Measurements from ENCODE around the gene DAG1.
A peak's percentile ranks its signal among the peaks of the same experiment; 100 is the strongest.

DAG1 gene

DNA sequence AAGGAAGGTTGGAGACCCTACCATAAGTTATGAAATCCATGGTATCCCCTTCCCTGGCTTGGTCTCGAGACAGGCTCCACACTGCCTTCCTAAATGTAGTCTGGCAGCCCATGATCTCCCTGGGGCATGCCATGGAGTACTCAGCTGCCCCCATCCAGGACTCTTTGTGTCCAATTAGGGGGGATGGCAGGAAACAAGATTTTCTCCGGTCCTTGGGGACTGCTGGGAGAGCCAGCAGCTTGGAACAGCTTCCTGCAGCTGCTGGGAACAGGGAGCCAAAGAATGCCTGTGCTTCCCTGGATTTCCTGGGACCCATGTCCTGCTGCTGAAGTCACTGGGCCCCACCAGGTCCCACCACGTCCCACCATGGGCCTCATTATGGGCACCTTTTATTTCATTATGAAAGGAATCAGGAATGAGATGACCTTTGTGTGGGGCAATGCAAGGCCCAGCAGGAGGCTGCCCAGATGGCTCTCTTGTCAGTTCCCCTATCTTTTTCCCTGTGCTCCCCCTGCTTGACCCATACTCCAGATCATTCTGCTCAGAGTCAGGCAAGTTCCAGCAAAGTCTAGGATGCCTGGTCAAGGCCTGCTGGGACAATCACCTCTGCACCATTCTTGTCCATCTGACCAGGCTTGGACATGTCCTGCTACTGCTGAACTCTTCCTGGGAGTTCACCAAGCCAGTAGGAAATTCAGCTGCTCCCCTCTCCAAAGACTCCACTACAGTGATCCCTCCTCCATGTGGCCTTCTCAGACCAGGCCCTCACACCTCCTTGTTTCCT lies 15.0 kb upstream of the DAG1 start:
- no peak overlapping the region for H3K27ac ChIP-seq (ENCODE audit: insufficient read depth, low read length, poor library complexity, severe bottlenecking)
- H3K4me3 ChIP-seq (ENCODE audit: insufficient read depth, low read depth, low read length, poor library complexity, severe bottlenecking), result no peak overlapping the region
- DNase-seq, result no peak

DNA sequence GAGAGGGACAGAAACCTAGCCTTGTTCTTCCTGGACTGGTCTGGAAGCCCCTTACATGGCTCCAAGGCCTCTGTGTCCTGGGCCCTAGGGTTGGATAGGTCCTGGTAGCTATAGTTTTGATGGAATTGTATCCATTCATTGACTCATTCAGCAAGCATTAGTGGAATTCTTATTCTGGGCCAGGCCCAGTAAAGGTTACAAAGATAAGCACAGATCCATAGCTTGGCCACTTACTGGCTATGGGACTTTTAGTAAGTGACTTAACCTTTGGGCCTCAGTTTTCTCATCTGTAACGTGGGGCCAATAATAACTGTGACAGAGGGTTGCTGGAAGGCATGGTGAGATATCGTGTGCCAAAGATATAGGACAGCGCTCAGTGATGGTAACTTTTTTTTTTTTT lies 13.6 kb upstream of the DAG1 start:
- no peaks in the 10 kb centered on the region for H3K4me1 ChIP-seq (ENCODE audit: control insufficient read depth, insufficient read depth, low read length, poor library complexity, severe bottlenecking)
- no peaks in the 10 kb centered on the region for H3K27me3 ChIP-seq (replicated peaks; ENCODE audit: control insufficient read depth, insufficient read depth, low read length, poor library complexity, severe bottlenecking)
- H3K4me3 ChIP-seq (ENCODE audit: insufficient read depth, low read depth, low read length, poor library complexity, severe bottlenecking), result no peak overlapping the region
- DNase-seq, result no peak
- H3K27ac ChIP-seq (ENCODE audit: insufficient read depth, low read length, poor library complexity, severe bottlenecking), result no peak overlapping the region
- H3K9me3 ChIP-seq (ENCODE audit: control insufficient read depth, low read length), result no peaks in the 10 kb centered on the region
- H3K36me3 ChIP-seq (ENCODE audit: control insufficient read depth, insufficient read depth, low read length), result no peaks in the 10 kb centered on the region

More for the DNA sequence above, 15.0 kb upstream of the DAG1 start:
- H3K36me3 ChIP-seq (ENCODE audit: control insufficient read depth, insufficient read depth, low read length), result no peaks in the 10 kb centered on the region
- no peaks in the 10 kb centered on the region for H3K4me1 ChIP-seq (ENCODE audit: control insufficient read depth, insufficient read depth, low read length, poor library complexity, severe bottlenecking)
- H3K9me3 ChIP-seq (ENCODE audit: control insufficient read depth, low read length), result no peaks in the 10 kb centered on the region
- no peaks in the 10 kb centered on the region for H3K27me3 ChIP-seq (replicated peaks; ENCODE audit: control insufficient read depth, insufficient read depth, low read length, poor library complexity, severe bottlenecking)

DNA sequence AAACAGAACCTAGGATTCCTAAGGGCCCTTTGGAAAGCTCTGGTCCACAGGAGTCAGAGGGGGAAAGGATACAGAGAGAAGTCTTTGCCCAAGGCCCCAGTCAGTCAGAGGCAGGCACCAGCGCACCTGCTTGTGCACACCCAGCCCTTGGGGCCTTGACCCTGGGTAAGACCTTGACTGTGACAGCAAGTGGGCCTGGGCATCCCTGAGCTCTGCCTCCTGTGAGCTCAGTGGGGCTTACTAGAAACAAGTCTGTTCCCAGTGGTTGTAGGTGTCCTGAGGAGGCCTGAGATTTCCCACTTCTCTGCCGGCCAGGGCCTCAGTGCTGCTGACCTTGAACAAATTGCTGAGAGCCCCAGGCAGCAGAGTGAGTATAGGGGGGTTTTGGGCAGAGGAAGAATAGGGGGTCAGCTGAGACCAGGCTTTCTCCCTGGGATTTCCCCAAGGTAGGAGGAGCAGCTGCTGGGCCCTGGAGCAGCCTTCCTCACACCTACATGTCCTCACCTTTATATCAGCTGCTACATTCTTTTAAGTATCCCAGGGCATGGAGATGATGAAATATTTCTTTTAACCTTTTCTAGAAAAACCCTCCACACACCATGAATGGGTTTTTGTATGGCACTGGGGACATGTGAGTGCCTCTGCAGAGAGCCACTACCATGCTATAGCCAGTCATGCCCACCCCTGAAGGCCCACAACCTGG lies 9.7 kb upstream of the DAG1 start:
- H3K4me3 ChIP-seq (ENCODE audit: insufficient read depth, low read depth, low read length, poor library complexity, severe bottlenecking), result no peak overlapping the region
- DNase-seq, result no peak
- H3K4me1 ChIP-seq (ENCODE audit: control insufficient read depth, insufficient read depth, low read length, poor library complexity, severe bottlenecking), result no peaks in the 10 kb centered on the region
- H3K27ac ChIP-seq (ENCODE audit: insufficient read depth, low read length, poor library complexity, severe bottlenecking), result no peak overlapping the region
- H3K36me3 ChIP-seq (ENCODE audit: control insufficient read depth, insufficient read depth, low read length), result no peaks in the 10 kb centered on the region
- no peaks in the 10 kb centered on the region for H3K27me3 ChIP-seq (replicated peaks; ENCODE audit: control insufficient read depth, insufficient read depth, low read length, poor library complexity, severe bottlenecking)
- no peaks in the 10 kb centered on the region for H3K9me3 ChIP-seq (ENCODE audit: control insufficient read depth, low read length)

DNA sequence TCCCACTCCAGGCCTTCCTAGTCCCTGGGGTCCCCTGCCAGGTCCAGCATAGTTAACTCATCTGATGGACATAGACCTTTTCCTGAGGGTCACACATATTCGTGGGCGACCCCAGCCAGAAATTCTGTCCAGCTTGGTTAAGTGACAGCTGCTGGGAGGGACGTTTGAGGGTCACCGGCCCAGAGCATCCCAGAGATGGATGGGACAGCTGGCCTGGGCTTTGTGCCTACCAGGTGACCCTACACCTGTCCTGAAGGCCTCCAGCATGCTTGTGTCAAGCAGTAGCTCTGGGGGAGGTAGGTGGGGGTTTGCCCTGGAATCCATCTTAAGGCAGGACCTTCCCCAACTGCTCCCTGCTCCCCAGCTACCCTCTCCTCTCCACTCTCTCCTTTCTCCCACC lies 9.1 kb upstream of the DAG1 start:
- no peaks in the 10 kb centered on the region for H3K36me3 ChIP-seq (ENCODE audit: control insufficient read depth, insufficient read depth, low read length)
- no peak for DNase-seq
- no peaks in the 10 kb centered on the region for H3K27me3 ChIP-seq (replicated peaks; ENCODE audit: control insufficient read depth, insufficient read depth, low read length, poor library complexity, severe bottlenecking)
- H3K4me1 ChIP-seq (ENCODE audit: control insufficient read depth, insufficient read depth, low read length, poor library complexity, severe bottlenecking), result no peaks in the 10 kb centered on the region
- H3K4me3 ChIP-seq (ENCODE audit: insufficient read depth, low read depth, low read length, poor library complexity, severe bottlenecking), result no peak overlapping the region
- H3K27ac ChIP-seq (ENCODE audit: insufficient read depth, low read length, poor library complexity, severe bottlenecking), result no peak overlapping the region
- no peaks in the 10 kb centered on the region for H3K9me3 ChIP-seq (ENCODE audit: control insufficient read depth, low read length)

DNA sequence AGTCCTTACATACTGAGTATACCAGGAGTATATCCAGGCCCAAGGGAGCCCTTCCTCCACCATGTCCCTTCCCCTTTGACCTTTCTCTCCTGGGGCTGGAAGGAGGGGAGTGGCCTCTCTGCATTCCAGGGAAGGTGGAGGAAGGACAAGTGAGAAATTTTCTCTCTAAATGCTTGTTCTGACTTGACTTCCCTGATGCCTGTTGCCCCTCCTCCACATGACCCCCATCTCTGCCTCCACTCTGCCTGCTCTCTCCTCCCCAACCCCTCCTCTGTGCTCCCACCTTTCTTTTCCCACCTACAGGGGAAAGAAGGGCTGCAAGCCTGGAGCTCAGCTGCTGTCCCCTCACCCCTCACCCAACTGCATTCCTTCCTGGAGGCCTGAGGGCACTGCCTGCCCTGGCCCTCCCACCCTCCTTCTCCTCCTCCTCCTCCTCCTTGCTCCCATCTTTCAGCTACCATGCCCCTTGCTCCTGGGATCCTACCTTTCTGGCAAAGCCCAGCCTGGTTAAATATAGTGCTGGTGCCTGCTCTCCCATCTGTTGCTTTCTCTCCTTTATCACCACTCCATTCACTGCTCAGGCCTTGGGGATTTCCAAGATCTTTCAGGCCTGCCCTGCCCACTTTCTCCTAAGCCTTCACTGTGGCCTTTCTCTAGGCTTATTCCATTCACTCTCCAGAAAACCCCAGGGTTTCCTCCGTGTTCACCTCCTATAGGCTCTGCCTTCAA lies 8.5 kb upstream of the DAG1 start:
- no peak overlapping the region for H3K27ac ChIP-seq (ENCODE audit: insufficient read depth, low read length, poor library complexity, severe bottlenecking)
- no peaks in the 10 kb centered on the region for H3K27me3 ChIP-seq (replicated peaks; ENCODE audit: control insufficient read depth, insufficient read depth, low read length, poor library complexity, severe bottlenecking)
- no peaks in the 10 kb centered on the region for H3K36me3 ChIP-seq (ENCODE audit: control insufficient read depth, insufficient read depth, low read length)
- H3K4me1 ChIP-seq (ENCODE audit: control insufficient read depth, insufficient read depth, low read length, poor library complexity, severe bottlenecking), result no peaks in the 10 kb centered on the region
- H3K4me3 ChIP-seq (ENCODE audit: insufficient read depth, low read depth, low read length, poor library complexity, severe bottlenecking), result no peak overlapping the region
- no peak for DNase-seq
- no peaks in the 10 kb centered on the region for H3K9me3 ChIP-seq (ENCODE audit: control insufficient read depth, low read length)

DNA sequence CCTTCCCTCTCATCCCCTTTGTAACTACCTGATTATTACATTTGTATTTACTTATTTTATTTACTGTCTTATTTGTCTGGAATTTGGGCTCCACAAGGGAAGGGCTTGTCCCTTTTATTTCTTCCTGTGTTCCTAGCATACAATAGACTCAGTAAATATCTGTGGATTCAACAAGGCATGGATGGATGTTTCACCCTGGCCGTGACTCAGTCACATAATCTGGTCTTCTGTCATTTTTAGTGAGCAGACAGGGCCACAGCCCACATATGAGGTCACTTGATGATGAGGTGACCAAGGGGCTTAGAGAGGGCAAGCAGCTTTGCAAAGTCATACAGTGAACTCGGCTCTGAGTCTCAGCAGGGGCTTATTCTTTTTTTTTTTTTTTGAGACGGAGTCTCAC lies 7.8 kb upstream of the DAG1 start:
- Histone ChIP-seq H3K36me3 (ENCODE audit: control insufficient read depth, insufficient read depth, low read length) (no peaks in the 10 kb centered on the region), H3K9me3 (ENCODE audit: control insufficient read depth, low read length) (no peaks in the 10 kb centered on the region), H3K27me3 (replicated peaks; ENCODE audit: control insufficient read depth, insufficient read depth, low read length, poor library complexity, severe bottlenecking) (no peaks in the 10 kb centered on the region), H3K27ac (ENCODE audit: insufficient read depth, low read length, poor library complexity, severe bottlenecking) (no peak overlapping the region), H3K4me3 (ENCODE audit: insufficient read depth, low read depth, low read length, poor library complexity, severe bottlenecking) (no peak overlapping the region), H3K4me1 (ENCODE audit: control insufficient read depth, insufficient read depth, low read length, poor library complexity, severe bottlenecking) (no peaks in the 10 kb centered on the region)
- DNase-seq, result no peak

DNA sequence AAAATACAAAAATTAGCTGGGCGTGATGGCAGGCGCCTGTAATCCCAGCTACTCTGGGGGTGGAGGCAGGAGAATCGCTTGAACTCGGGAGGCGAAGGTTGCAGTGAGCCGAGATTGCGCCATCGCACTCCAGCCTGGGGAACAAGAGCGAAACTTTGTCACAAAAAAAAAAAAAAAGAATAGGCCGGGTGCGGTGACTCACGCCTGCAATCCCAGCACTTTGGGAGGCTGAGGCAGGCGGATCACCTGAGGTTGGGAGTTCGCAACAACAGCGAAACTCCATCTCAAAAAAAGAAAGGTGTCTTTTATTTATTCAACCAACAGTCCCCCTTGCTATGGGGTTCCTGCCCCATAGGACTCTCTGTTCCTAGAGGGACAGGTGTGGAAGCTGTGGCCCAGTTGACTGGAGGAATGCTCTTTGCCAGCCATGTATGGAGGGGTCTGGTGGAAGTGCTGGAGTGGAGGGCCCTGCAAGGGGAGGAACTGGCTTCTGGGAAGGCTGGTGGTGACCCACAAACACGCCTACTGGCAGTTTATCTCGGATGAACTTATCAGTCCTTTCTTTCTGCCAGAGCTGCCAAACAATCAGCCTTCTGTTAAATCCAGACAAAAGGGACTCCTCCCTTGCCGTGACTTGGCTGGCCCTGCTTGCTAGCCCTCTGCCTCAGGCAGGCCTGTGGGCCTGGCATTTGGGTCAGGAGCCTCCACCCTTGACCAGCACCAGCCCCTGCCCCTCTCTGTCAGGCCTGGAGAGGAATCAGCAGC lies 4.6 kb upstream of the DAG1 start:
- Histone ChIP-seq H3K4me1 (ENCODE audit: control insufficient read depth, insufficient read depth, low read length, poor library complexity, severe bottlenecking) (peaks cover 6% of the 10 kb centered on the region), H3K27me3 (replicated peaks; ENCODE audit: control insufficient read depth, insufficient read depth, low read length, poor library complexity, severe bottlenecking) (no peaks in the 10 kb centered on the region), H3K36me3 (ENCODE audit: control insufficient read depth, insufficient read depth, low read length) (no peaks in the 10 kb centered on the region), H3K4me3 (ENCODE audit: insufficient read depth, low read depth, low read length, poor library complexity, severe bottlenecking) (no peak overlapping the region), H3K27ac (ENCODE audit: insufficient read depth, low read length, poor library complexity, severe bottlenecking) (no peak overlapping the region), H3K9me3 (ENCODE audit: control insufficient read depth, low read length) (no peaks in the 10 kb centered on the region)
- DNase-seq, result no peak

DNA sequence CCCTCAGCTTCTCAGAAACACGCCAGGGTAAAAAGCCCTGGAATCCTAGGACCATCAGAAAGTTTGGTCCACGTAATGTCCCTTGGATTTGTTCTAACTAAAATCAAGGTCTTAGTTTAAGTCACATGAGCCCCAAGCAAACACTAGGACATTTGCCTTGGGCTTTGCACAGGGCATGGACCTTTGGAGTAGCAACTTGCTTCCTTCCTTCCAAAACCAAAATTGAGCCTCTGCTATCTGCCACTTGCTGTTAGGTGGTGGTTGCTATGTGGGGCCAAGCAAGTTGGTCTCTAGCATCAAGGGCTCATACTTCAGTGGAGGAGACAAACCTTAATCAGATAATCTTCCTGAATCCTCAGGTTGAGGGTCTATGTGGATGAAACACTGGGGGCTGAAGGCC lies 4.0 kb upstream of the DAG1 start:
- peaks cover 10% of the 10 kb centered on the region for H3K4me1 ChIP-seq (ENCODE audit: control insufficient read depth, insufficient read depth, low read length, poor library complexity, severe bottlenecking)
- H3K4me3 ChIP-seq (ENCODE audit: insufficient read depth, low read depth, low read length, poor library complexity, severe bottlenecking), result no peak overlapping the region
- DNase-seq, result no peak
- no peaks in the 10 kb centered on the region for H3K9me3 ChIP-seq (ENCODE audit: control insufficient read depth, low read length)
- H3K36me3 ChIP-seq (ENCODE audit: control insufficient read depth, insufficient read depth, low read length), result no peaks in the 10 kb centered on the region
- H3K27me3 ChIP-seq (replicated peaks; ENCODE audit: control insufficient read depth, insufficient read depth, low read length, poor library complexity, severe bottlenecking), result no peaks in the 10 kb centered on the region
- H3K27ac ChIP-seq (ENCODE audit: insufficient read depth, low read length, poor library complexity, severe bottlenecking), result no peak overlapping the region

DNA sequence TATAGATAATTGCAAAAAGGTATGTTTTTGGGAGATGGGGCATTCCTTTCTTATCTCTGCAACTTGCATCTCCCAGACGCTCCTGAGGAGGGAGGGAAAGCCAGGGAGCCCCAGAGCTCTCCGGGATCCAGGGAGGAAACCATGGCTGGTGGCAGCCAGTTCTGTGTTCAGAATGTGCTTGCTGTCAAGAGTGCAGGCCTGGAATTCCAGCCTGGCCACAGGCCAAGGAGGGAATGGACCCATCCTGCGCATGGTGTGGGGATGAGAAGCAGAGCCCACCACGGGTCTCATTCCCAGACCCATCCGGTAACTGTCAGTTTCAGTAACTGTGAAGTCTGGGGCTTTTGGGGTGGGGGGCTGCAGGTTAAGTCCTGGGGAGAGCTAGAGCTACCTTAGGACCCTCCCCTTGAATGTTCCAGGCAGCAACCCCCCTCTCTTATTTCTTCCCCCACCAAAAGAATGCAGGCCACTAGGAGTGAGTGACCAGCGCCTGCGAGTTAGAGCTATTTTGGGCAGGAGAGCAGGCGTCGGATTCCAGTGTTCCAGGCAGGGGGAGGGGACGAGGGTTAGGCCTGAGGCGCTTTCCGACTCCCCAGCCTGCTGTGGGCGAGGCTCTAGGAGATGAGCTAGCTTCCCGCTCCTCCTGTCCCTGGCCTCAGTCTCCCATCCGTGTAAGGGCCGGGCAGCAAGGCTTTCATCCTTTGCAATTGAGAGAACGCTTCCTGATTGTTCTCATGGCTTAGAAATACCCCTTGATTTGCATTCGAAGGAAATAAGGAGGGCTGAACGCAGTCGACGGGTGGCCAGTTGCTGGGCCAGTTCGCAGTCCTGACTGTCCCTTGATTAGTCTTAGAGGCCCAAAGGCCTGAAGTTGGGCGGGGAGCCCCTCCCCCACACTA lies 781 bp upstream of the DAG1 start:
- no peaks in the 10 kb centered on the region for H3K9me3 ChIP-seq (ENCODE audit: control insufficient read depth, low read length)
- H3K36me3 ChIP-seq (ENCODE audit: control insufficient read depth, insufficient read depth, low read length), result no peaks in the 10 kb centered on the region
- peaks cover 21% of the 10 kb centered on the region for H3K4me1 ChIP-seq (ENCODE audit: control insufficient read depth, insufficient read depth, low read length, poor library complexity, severe bottlenecking)
- no peaks in the 10 kb centered on the region for H3K27me3 ChIP-seq (replicated peaks; ENCODE audit: control insufficient read depth, insufficient read depth, low read length, poor library complexity, severe bottlenecking)
- no peak for DNase-seq
- H3K4me3 ChIP-seq (ENCODE audit: insufficient read depth, low read depth, low read length, poor library complexity, severe bottlenecking), result peak overlapping the region; percentile 67
- H3K27ac ChIP-seq (ENCODE audit: insufficient read depth, low read length, poor library complexity, severe bottlenecking), result peak overlapping the region; percentile 69
